ENCODE results near the gene GRK2. TPM values are rescaled to one million over a fixed set of nuclear protein-coding genes. Genes with fewer than 3 reads are reported as not detected.

Gene GRK2
- total RNA-seq, 1 experiment from 2014 or later, result 48.1 TPM

DNA sequence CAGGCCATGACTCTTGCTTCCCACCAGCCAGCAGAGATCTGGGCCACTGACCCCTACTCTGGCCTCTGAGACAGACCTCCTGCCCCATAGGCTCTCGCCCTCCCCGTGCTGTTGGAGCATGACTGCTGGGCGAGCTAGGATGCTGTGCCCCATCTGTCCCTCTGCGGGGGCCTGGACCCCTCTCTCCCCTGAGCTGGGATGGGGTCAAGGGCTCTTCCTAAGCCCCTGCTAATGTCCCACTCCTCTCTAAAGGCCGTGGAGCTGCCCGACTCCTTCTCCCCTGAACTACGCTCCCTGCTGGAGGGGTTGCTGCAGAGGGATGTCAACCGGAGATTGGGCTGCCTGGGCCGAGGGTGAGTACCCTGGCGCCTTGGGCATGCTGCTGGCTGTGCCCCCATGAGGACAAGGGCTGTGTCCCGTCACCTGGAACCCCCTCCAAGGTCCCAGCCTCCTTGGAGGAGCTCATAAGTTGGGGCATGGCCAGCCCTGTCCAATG is 16.7 kb downstream of the GRK2 start:
- TF ChIP-seq, protein P1, sequence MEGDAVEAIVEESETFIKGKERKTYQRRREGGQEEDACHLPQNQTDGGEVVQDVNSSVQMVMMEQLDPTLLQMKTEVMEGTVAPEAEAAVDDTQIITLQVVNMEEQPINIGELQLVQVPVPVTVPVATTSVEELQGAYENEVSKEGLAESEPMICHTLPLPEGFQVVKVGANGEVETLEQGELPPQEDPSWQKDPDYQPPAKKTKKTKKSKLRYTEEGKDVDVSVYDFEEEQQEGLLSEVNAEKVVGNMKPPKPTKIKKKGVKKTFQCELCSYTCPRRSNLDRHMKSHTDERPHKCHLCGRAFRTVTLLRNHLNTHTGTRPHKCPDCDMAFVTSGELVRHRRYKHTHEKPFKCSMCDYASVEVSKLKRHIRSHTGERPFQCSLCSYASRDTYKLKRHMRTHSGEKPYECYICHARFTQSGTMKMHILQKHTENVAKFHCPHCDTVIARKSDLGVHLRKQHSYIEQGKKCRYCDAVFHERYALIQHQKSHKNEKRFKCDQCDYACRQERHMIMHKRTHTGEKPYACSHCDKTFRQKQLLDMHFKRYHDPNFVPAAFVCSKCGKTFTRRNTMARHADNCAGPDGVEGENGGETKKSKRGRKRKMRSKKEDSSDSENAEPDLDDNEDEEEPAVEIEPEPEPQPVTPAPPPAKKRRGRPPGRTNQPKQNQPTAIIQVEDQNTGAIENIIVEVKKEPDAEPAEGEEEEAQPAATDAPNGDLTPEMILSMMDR (IDR thresholded peaks at IDR 0.05; ENCODE audit: unreplicated experiment), result no peak
- no TSS peak for BruUV-seq (replicated peaks)
- Mint-ChIP-seq H3K9me3 (ENCODE audit: unreplicated experiment) (no peaks in the 10 kb centered on the region), H3K4me3 (ENCODE audit: unreplicated experiment) (no peak overlapping the region), H3K27ac (ENCODE audit: low read depth, unreplicated experiment) (no peak overlapping the region), H3K4me1 (ENCODE audit: insufficient read depth, unreplicated experiment) (peaks cover 11% of the 10 kb centered on the region), H3K36me3 (ENCODE audit: insufficient read depth, unreplicated experiment) (peaks cover 32% of the 10 kb centered on the region), H3K27me3 (ENCODE audit: insufficient read depth, unreplicated experiment) (no peaks in the 10 kb centered on the region)
- DNase-seq (ENCODE audit: unreplicated experiment), result no peak
- CTCF ChIA-PET, result interaction anchor here (0.8 to 1.4 kb wide), 3 partner anchors 16 to 63 kb away, joined by 3 to 6 read pairs (median 3); partner anchors contain the start of gene GRK2
- intact Hi-C loops (cut with micrococcal nuclease), result no loop called here
- POLR2A ChIA-PET, result interaction anchor here (1.1 kb wide), 1 partner anchor 96 kb away, joined by 4 read pairs; no protein-coding TSS in a partner anchor

DNA sequence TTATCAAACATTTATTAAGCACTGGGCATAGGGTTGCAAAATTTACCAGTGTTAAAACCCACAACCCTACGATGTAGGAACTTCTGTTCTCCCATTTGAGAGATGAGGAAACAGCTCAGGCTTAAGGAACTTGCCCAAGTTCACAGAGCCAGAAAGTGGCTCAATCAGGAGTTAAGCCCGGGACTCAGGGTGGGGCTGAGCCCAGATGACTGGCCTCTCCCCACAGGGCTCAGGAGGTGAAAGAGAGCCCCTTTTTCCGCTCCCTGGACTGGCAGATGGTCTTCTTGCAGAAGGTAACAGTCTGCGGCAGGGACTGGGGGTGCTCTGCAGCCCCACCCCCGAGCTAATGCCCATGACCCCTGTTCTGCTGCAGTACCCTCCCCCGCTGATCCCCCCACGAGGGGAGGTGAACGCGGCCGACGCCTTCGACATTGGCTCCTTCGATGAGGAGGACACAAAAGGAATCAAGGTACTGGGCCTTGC is 17.2 kb downstream of the GRK2 start:
- Mint-ChIP-seq H3K27ac (ENCODE audit: low read depth, unreplicated experiment) (no peak overlapping the region), H3K9me3 (ENCODE audit: unreplicated experiment) (no peaks in the 10 kb centered on the region), H3K36me3 (ENCODE audit: insufficient read depth, unreplicated experiment) (peaks cover 32% of the 10 kb centered on the region), H3K27me3 (ENCODE audit: insufficient read depth, unreplicated experiment) (no peaks in the 10 kb centered on the region), H3K4me3 (ENCODE audit: unreplicated experiment) (no peak overlapping the region), H3K4me1 (ENCODE audit: insufficient read depth, unreplicated experiment) (peaks cover 13% of the 10 kb centered on the region)
- intact Hi-C loops (cut with micrococcal nuclease), result no loop called here
- DNase-seq (ENCODE audit: unreplicated experiment), result no peak
- CTCF ChIA-PET, result interaction anchor here (0.8 to 1.1 kb wide), 2 partner anchors 17 to 20 kb away, joined by 3 to 6 read pairs; partner anchors contain the start of gene GRK2
- no TSS peak for BruUV-seq (replicated peaks)
- TF ChIP-seq, protein P1 (IDR thresholded peaks at IDR 0.05; ENCODE audit: unreplicated experiment), result no peak
- POLR2A ChIA-PET, result interaction anchor here (1.1 kb wide), 1 partner anchor 96 kb away, joined by 4 read pairs; no protein-coding TSS in a partner anchor

DNA sequence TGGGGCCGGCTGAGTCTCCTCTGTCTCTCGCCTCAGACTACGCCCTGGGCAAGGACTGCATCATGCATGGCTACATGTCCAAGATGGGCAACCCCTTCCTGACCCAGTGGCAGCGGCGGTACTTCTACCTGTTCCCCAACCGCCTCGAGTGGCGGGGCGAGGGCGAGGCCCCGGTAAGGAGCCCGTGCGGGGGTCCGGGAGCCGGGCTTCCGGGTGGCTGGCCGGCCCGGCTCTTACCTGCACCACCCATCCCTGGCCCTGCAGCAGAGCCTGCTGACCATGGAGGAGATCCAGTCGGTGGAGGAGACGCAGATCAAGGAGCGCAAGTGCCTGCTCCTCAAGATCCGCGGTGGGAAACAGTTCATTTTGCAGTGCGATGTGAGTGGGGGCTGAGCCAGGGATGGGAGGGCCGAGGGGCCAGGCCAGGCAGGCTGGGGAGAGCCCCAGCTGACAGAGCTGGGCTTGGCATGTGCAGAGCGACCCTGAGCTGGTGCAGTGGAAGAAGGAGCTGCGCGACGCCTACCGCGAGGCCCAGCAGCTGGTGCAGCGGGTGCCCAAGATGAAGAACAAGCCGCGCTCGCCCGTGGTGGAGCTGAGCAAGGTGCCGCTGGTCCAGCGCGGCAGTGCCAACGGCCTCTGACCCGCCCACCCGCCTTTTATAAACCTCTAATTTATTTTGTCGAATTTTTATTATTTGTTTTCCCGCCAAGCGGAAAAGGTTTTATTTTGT is 18.7 kb downstream of the GRK2 start:
- TF ChIP-seq, protein P1 (IDR thresholded peaks at IDR 0.05; ENCODE audit: unreplicated experiment), result no peak
- peaks cover 13% of the 10 kb centered on the region for H3K4me1 Mint-ChIP-seq (ENCODE audit: insufficient read depth, unreplicated experiment)
- ChIA-PET POLR2A (no interaction called here), CTCF (no interaction called here)
- no TSS peak for BruUV-seq (replicated peaks)
- H3K36me3 Mint-ChIP-seq (ENCODE audit: insufficient read depth, unreplicated experiment), result peaks cover 28% of the 10 kb centered on the region
- no peak overlapping the region for H3K4me3 Mint-ChIP-seq (ENCODE audit: unreplicated experiment)
- H3K27ac Mint-ChIP-seq (ENCODE audit: low read depth, unreplicated experiment), result no peak overlapping the region
- H3K9me3 Mint-ChIP-seq (ENCODE audit: unreplicated experiment), result no peaks in the 10 kb centered on the region
- no peak for DNase-seq (ENCODE audit: unreplicated experiment)
- H3K27me3 Mint-ChIP-seq (ENCODE audit: insufficient read depth, unreplicated experiment), result no peaks in the 10 kb centered on the region
- intact Hi-C loops (cut with micrococcal nuclease), result no loop called here

Data from MCF 10A (cell line).